ENCODE data around the gene CAPN11. TPM values are rescaled to one million over a fixed set of nuclear protein-coding genes. Genes with fewer than 3 reads are reported as not detected.

The CAPN11 gene
- not detected in 2 replicates for total RNA-seq (ENCODE audit: low replicate concordance)

DNA sequence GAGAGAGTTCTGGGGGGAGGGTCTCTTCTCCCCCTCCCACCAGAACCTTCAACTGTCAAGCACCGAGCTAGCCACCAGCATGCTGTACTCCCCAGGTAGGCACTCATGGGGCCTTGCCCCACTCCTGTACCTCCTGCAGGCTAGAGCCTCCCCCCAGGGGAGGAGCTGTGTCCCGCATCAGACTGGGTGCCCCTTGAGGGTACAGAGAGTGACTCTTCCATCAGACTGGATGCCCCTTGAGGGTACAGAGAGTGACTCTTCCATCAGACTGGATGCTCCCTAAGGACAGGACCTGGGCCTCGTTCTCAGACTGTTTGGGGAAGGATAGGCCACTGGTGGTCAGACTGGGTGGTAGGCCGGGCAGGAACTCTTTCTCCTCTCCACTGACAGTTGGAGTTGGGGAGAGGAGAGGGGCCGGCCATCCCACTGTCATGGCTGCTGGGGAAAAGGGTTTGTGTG lies at the start of gene CAPN11:
Gene CAPN11 (plus strand): TSS at position 51 of the 459 bp plus-strand sequence. CDS start 29 bp downstream, at position 80.

DNA sequence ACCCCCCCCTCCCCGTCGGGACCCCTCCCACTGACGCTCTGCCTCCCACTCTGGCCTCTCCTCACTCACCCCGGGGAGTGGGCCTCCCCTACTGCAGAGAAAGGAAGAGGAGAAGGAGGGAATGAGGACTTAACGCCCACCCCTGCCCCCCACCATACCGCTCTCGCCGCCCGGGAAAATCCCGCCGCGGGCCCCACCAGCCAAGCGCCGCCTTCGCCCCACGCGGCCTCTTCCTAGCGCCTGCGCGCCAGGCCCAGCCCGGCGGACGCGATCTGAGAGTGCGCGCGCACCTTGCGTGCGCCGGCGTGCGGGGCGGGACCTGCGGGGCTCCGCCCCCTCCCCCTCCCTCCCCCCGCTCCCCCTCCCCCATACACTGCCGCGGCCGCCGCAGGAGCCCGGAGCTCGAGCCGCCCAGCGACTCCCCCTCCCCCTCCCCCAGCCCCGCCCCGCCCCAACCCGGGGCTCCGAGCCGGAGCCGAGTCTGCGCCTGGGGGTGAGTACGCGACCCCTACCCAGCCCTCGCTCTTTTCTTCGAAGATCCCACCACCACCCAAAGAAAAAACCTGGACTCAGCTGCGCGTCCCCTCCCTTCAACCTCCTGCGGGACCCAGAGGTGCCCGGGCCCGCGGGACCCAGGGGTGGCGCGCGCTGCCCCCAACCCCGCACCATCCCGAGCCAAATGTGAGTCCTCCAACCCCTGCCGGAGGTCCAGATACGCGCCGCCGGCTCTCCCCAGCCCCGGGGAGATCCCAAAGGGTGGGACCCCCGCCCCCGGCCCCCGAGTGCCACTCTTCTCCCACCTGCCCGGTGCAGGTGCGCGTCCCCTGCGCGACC lies 31.2 kb upstream of the CAPN11 start, which contains the start of the genes MRPL14 and TMEM63B:
Gene MRPL14 (minus strand): TSS at position 267 of the 834 bp plus-strand sequence. CDS start 10,841 bp downstream, outside the sequence.
Gene TMEM63B (plus strand): TSS at position 369 of the 834 bp plus-strand sequence. CDS start 7,031 bp downstream, outside the sequence.

DNA sequence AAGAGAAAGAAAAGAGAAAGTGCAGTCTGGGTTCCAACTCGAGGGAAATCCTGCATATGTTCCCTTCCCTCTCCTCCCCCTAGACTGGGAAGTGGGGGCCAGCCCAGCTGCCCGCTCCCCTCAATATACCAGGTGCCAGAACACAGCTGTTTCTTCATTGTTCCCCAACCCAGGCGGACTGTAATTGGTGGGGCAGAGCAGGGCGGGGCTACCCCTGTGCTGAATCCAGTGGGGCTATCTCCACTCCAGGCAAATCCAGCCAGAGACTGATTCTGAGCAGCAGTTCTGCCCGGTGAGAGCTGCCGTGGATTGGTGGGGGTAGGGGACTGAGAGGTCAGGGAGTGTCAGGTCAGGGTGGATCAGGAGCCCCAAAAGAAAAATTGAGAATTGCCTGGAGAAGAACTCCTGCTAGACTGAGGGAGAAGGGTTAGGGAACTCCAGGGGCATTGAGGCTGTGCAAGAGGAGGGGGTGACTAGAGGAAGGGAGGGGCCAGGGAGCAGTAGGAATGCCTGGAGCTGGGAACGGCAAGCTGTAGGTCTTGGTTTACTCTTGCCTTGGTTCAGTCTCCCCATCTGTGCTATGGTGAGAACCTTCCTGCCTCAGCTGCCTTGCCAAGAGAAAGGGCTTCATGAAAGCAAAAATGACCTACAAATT lies 58.2 kb downstream of the CAPN11 start, which contains the start of gene MYMX:
Gene MYMX (plus strand): TSS at position 250 of the 655 bp plus-strand sequence. CDS start 546 bp downstream, outside the sequence.

DNA sequence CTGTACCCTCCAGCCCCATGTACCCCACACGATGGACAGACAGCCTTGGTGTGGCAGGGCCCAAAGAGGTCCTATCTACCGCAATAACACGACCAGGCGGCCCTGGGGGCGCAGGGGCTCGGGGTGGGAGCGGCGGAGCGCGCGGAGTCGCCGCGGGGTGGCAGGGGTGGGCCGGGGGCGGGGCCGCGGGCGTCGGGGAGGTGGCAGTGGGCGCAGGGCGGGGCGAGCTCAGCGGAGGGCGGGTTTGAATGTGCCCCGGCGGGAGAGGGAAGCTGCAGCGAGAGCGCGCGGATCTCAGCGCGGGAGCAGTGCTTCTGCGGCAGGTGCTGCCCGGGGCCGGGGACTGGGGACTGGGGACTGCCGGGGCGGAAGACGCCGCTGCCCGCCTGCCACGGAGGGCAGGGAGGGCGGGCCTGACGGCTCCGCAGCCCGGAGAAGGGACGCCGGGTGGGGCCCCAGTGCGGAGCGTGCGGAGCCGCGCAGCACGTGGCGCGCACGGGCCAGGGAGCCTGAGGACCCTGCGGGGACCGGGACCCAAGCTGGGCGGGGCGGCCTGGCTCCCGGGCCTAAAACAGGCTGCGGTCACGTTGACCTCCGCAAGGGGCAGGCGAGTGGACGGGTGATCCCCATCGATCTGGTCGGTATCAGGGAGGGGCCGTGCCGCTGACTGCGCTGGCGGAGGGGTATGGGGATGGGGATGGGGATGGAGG lies 64.9 kb downstream of the CAPN11 start, which contains the start of gene SLC29A1:
Gene SLC29A1 (plus strand): TSS at position 277 of the 710 bp plus-strand sequence. CDS start 3,719 bp downstream, outside the sequence.

Other genes with a start within 250 kb of the CAPN11 start
- gene MRPL14, start 31.4 kb upstream of the CAPN11 start, total RNA-seq (ENCODE audit: low replicate concordance): 23.5 and 52.8 TPM in 2 replicates
- gene TMEM63B, start 31.3 kb upstream of the CAPN11 start, total RNA-seq (ENCODE audit: low replicate concordance): 14.3 and 24.2 TPM in 2 replicates
- gene MYMX, start 58.1 kb downstream of the CAPN11 start, total RNA-seq (ENCODE audit: low replicate concordance): 0.12 TPM in 1 of 2 replicates, not detected in the other
- gene SLC29A1, start 64.8 kb downstream of the CAPN11 start, total RNA-seq (ENCODE audit: low replicate concordance): 12.3 and 14.6 TPM in 2 replicates
- gene HSP90AB1, start 88.3 kb downstream of the CAPN11 start, total RNA-seq (ENCODE audit: low replicate concordance): 367 and 497 TPM in 2 replicates
- gene SLC35B2, start 98.7 kb downstream of the CAPN11 start, total RNA-seq (ENCODE audit: low replicate concordance): 38.3 and 79.5 TPM in 2 replicates
- 1.5 and 4.8 TPM in 2 replicates for gene NFKBIE, start 106.7 kb downstream of the CAPN11 start, total RNA-seq (ENCODE audit: low replicate concordance)
- gene TMEM151B, start 111.6 kb downstream of the CAPN11 start, total RNA-seq (ENCODE audit: low replicate concordance): not detected in 2 replicates
- gene AARS2, start 154.5 kb downstream of the CAPN11 start, total RNA-seq (ENCODE audit: low replicate concordance): 13.1 and 14.4 TPM in 2 replicates
- not detected in 2 replicates for gene SPATS1, start 183.8 kb downstream of the CAPN11 start, total RNA-seq (ENCODE audit: low replicate concordance)
- 11.3 and 18.1 TPM in 2 replicates for gene CDC5L, start 228.9 kb downstream of the CAPN11 start, total RNA-seq (ENCODE audit: low replicate concordance)